RPMI7951 (cell line): ENCODE results near the gene TNS2. TPM values are rescaled to one million over a fixed set of nuclear protein-coding genes. Genes with fewer than 3 reads are reported as not detected.
"Not testable (repeated sequence)": the region's sequence is repeated elsewhere in the genome, so short reads cannot be mapped to it uniquely, and the experiment has no call there.

Experiments
- DNase-seq: peaks from one replicate; pipeline ENCODE4 v3.0.0-alpha.2; 2012; ENCODE audit warnings: low read depth
- total RNA-seq: library from RNA; depleted of rRNA; stranded (reverse); fragments of >200 nt; shearing (Covaris generic); gene quantifications from 2 replicates; pipeline ENCODE4 v1.2.3, GENCODE V29; 2014; rRNA removed

Gene TNS2
- 6.1 and 10.5 TPM in 2 replicates for total RNA-seq

GRCh38 chr12:53049571-53050318 is at the start of gene TNS2:
Gene TNS2, plus strand, starts transcription at chr12:53050065. Its CDS starts 121 bp downstream, at chr12:53050186.
- DNase-seq = peak; percentile 49

GRCh38 chr12:53004178-53004577 is 45.7 kb upstream of the TNS2 start:
- peak; percentile 16 for DNase-seq

- no peak for DNase-seq
These were observed 45.3 kb upstream of the TNS2 start for GRCh38 chr12:53004582-53004981.

GRCh38 chr12:53005215-53005985 is 44.5 kb upstream of the TNS2 start:
- DNase-seq = no peak

- peak; percentile 98 for DNase-seq
These were observed 43.7 kb upstream of the TNS2 start, which contains the start of gene EIF4B for GRCh38 chr12:53005986-53006809. Gene EIF4B, plus strand, starts transcription at chr12:53006456. Its CDS starts 28 bp downstream, at chr12:53006484.

GRCh38 chr12:53006810-53007309 is 43.0 kb upstream of the TNS2 start:
- DNase-seq = peak; percentile 56

GRCh38 chr12:53007343-53007742 is 42.5 kb upstream of the TNS2 start:
- DNase-seq = no peak

- not testable (repeated sequence) for DNase-seq
These were observed 41.1 kb upstream of the TNS2 start for GRCh38 chr12:53008760-53009159.

GRCh38 chr12:53010955-53011354 is 38.9 kb upstream of the TNS2 start:
- DNase-seq = no peak

- no peak for DNase-seq
These were observed 38.0 kb upstream of the TNS2 start for GRCh38 chr12:53011889-53012288.

- DNase-seq = no peak
These were observed 36.9 kb upstream of the TNS2 start for GRCh38 chr12:53012928-53013327.

GRCh38 chr12:53014709-53015108 is 35.2 kb upstream of the TNS2 start:
- no peak for DNase-seq

GRCh38 chr12:53025250-53025649 is 24.6 kb upstream of the TNS2 start:
- DNase-seq = no peak

GRCh38 chr12:53027014-53027413 is 22.9 kb upstream of the TNS2 start:
- DNase-seq = not testable (repeated sequence)

- no peak for DNase-seq
These were observed 18.2 kb upstream of the TNS2 start for GRCh38 chr12:53031616-53032015.

- not testable (repeated sequence) for DNase-seq
These were observed 16.0 kb upstream of the TNS2 start for GRCh38 chr12:53033832-53034231.

GRCh38 chr12:53034459-53034858 is 15.4 kb upstream of the TNS2 start:
- DNase-seq = no peak

- no peak for DNase-seq
These were observed 13.1 kb upstream of the TNS2 start for GRCh38 chr12:53036802-53037201.

- no peak for DNase-seq
These were observed 10.0 kb upstream of the TNS2 start for GRCh38 chr12:53039851-53040250.

- no peak for DNase-seq
These were observed 7.0 kb upstream of the TNS2 start for GRCh38 chr12:53042607-53043454.

GRCh38 chr12:53044052-53044581 is 5.7 kb upstream of the TNS2 start:
- no peak for DNase-seq
